ENCODE measurements around the gene PDCD11.

DNA sequence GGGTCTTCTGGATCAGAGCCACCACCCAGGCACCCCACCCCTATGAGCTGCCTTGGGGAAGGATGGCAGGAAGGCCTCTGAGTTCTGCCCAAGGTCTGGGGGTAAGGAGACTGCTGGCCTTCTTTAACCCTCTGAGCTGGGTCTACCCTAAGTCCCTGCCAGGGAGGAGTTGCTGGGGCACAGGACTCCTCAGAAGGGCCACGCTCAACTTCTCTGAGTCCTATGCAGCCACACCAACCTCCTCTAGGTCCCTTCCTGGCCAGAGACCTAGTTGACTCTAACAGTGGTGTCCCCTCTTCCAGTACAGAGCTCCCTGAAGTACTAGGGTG, 94.5 kb downstream of the PDCD11 start:
- TF ChIP-seq, protein P1, sequence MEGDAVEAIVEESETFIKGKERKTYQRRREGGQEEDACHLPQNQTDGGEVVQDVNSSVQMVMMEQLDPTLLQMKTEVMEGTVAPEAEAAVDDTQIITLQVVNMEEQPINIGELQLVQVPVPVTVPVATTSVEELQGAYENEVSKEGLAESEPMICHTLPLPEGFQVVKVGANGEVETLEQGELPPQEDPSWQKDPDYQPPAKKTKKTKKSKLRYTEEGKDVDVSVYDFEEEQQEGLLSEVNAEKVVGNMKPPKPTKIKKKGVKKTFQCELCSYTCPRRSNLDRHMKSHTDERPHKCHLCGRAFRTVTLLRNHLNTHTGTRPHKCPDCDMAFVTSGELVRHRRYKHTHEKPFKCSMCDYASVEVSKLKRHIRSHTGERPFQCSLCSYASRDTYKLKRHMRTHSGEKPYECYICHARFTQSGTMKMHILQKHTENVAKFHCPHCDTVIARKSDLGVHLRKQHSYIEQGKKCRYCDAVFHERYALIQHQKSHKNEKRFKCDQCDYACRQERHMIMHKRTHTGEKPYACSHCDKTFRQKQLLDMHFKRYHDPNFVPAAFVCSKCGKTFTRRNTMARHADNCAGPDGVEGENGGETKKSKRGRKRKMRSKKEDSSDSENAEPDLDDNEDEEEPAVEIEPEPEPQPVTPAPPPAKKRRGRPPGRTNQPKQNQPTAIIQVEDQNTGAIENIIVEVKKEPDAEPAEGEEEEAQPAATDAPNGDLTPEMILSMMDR (IDR thresholded peaks at IDR 0.05) = no peak
- TF ChIP-seq POLR2A (IDR thresholded peaks at IDR 0.05) = no peak

All from uterus (tissue), 2 donors.